Esophagus muscularis mucosa (tissue), 4 donors: ENCODE data around the gene VEGFC. TPM values are rescaled to one million over a fixed set of nuclear protein-coding genes. Genes with fewer than 3 reads are reported as not detected.

Source experiments
- DNase-seq: peaks from one replicate; pipeline ENCODE4 v3.0.0-alpha.2; 2017; ENCODE audit errors: extremely low spot score
- H3K27ac ChIP-seq, 4 donors: fragments of 200-600 bp; sonication (generic); replicated peaks in 1 of 4; 1 replicate in 3 of 4; 2 replicates in 1 of 4; pipeline ENCODE4 v1.5.1; 2016 to 2019; ENCODE audit warnings: mild to moderate bottlenecking in 1 of 4
- H3K27me3 ChIP-seq, 4 donors: fragments of 200-600 bp; sonication (generic); one replicate each; pipeline versions ENCODE4 v1.5.1 to v1.6.0; 2016 to 2019
- H3K36me3 ChIP-seq, 4 donors: fragments of 200-600 bp; sonication (generic); one replicate each; pipeline ENCODE4 v1.5.1; 2016 to 2019
- H3K4me1 ChIP-seq, 4 donors: fragments of 200-600 bp; sonication (generic); one replicate each; pipeline ENCODE4 v1.5.1; 2016 to 2019
- H3K4me3 ChIP-seq, 4 donors: fragments of 200-600 bp; sonication (generic); 1 replicate in 2 of 4; 2 replicates in 2 of 4; pipeline ENCODE4 v1.5.1; 2016 to 2019; ENCODE audit warnings: mild to moderate bottlenecking in 4 of 4, moderate library complexity in 1 of 4
- H3K9me3 ChIP-seq, 4 donors: fragments of 200-600 bp; sonication (generic); 1 replicate in 3 of 4; 2 replicates in 1 of 4; pipeline ENCODE4 v1.5.1; 2016 to 2019
- CTCF ChIP-seq, 3 experiments: fragments of 200-600 bp in 2 of 3; fragments of 450-650 bp in 1 of 3; sonication (generic) in 2 of 3; IDR thresholded peaks; one replicate each; pipeline ENCODE4 v1.5.1; 2017 to 2019; ENCODE audit warnings: antibody characterized with exemption in 3 of 3, mild to moderate bottlenecking in 2 of 3, moderate library complexity in 1 of 3
- EP300 ChIP-seq: sonication (generic); formaldehyde crosslinking; IDR thresholded peaks from one replicate; pipeline ENCODE4 v1.6.1; 2017; ENCODE audit warnings: antibody characterized with exemption
- POLR2A ChIP-seq: fragments of 450-650 bp; IDR thresholded peaks from one replicate; pipeline ENCODE4 v1.6.1; 2017; ENCODE audit warnings: antibody characterized with exemption, moderate library complexity, mild to moderate bottlenecking, low read depth
- POLR2AphosphoS5 ChIP-seq, 2 donors: sonication (generic); formaldehyde crosslinking; IDR thresholded peaks; one replicate each; pipeline ENCODE4 v1.6.1; 2017; ENCODE audit warnings: antibody characterized with exemption in 2 of 2
- WGBS: methylation state at CpG from one replicate; pipeline ENCODE4 v1.1.5; 2018; 5-methylcytosine and 5-hydroxymethylcytosine counted together
- intact Hi-C: fragments of 100-400 bp; cut with DNase I; formaldehyde crosslinking; loops from one replicate; pipeline ENCODE4 v1.15.1; 2023
- total RNA-seq, 4 donors: library from RNA; depleted of rRNA; stranded (reverse); fragments of >200 nt; gene quantifications; one replicate each; pipeline versions ENCODE4 v1.1.0 to v1.2.1, GENCODE V29; 2016

The VEGFC gene
- total RNA-seq, 4 donors from 2014 or later: 4.2 to 10.3 (median 6.9) TPM

- no peaks in the 10 kb centered on the region for H3K27me3 ChIP-seq
- no peak overlapping the region for H3K27ac ChIP-seq
- H3K4me1 ChIP-seq: peaks cover 0 to 7% (median 0%) of the 10 kb centered on the region in 4 donors
- no peak overlapping the region for H3K4me3 ChIP-seq
- intact Hi-C loops: no loop called here
- no peak for DNase-seq
- H3K36me3 ChIP-seq: no peaks in the 10 kb centered on the region
- TF ChIP-seq EP300 (no peak), CTCF (IDR thresholded peaks at IDR 0.05) (no peak), POLR2AphosphoS5 (IDR thresholded peaks at IDR 0.05) (no peak), POLR2A (no peak)
- no peaks in the 10 kb centered on the region for H3K9me3 ChIP-seq
Measured at GRCh38 chr4:176745902-176746301, 46.8 kb downstream of the VEGFC start.

GRCh38 chr4:176744091-176744490, 48.6 kb downstream of the VEGFC start:
- WGBS: 94% methylated on average over 2 of the region's 2 CpGs
- H3K27ac ChIP-seq: no peak overlapping the region
- H3K4me3 ChIP-seq: no peak overlapping the region
- H3K4me1 ChIP-seq: peaks cover 0 to 4% (median 0%) of the 10 kb centered on the region in 4 donors
- H3K27me3 ChIP-seq: no peaks in the 10 kb centered on the region
- no peaks in the 10 kb centered on the region for H3K36me3 ChIP-seq
- no peak for TF ChIP-seq POLR2AphosphoS5 (IDR thresholded peaks at IDR 0.05)
- TF ChIP-seq CTCF (IDR thresholded peaks at IDR 0.05): no peak
- no peak for TF ChIP-seq POLR2A
- TF ChIP-seq EP300: no peak
- DNase-seq: no peak
- intact Hi-C loops: no loop called here
- no peaks in the 10 kb centered on the region for H3K9me3 ChIP-seq

- intact Hi-C loops: no loop called here
Measured at GRCh38 chr4:176742211-176742610, 50.5 kb downstream of the VEGFC start.

GRCh38 chr4:176741253-176741652, 51.5 kb downstream of the VEGFC start:
- Histone ChIP-seq H3K27me3 (no peaks in the 10 kb centered on the region), H3K4me3 (no peak overlapping the region), H3K9me3 (no peaks in the 10 kb centered on the region), H3K27ac (no peak overlapping the region), H3K36me3 (no peaks in the 10 kb centered on the region), H3K4me1 (peaks cover 0 to 4% (median 0%) of the 10 kb centered on the region in 4 donors)
- intact Hi-C loops: no loop called here
- no peak for TF ChIP-seq POLR2AphosphoS5 (IDR thresholded peaks at IDR 0.05)
- no peak for DNase-seq
- 58% methylated on average over 4 of the region's 4 CpGs for WGBS

More at GRCh38 chr4:176742211-176742610, 50.5 kb downstream of the VEGFC start:
- 93% methylated on average over 6 of the region's 6 CpGs for WGBS
- no peaks in the 10 kb centered on the region for H3K36me3 ChIP-seq
- DNase-seq: no peak
- H3K27ac ChIP-seq: no peak overlapping the region
- no peak for TF ChIP-seq POLR2AphosphoS5 (IDR thresholded peaks at IDR 0.05)
- TF ChIP-seq CTCF (IDR thresholded peaks at IDR 0.05): no peak
- TF ChIP-seq POLR2A: no peak
- TF ChIP-seq EP300: no peak
- H3K4me3 ChIP-seq: no peak overlapping the region
- H3K4me1 ChIP-seq: peaks cover 0 to 4% (median 0%) of the 10 kb centered on the region in 4 donors
- no peaks in the 10 kb centered on the region for H3K9me3 ChIP-seq
- no peaks in the 10 kb centered on the region for H3K27me3 ChIP-seq

GRCh38 chr4:176735300-176735699, 57.4 kb downstream of the VEGFC start:
- Histone ChIP-seq H3K27ac (no peak overlapping the region), H3K27me3 (no peaks in the 10 kb centered on the region), H3K4me1 (peaks cover 0 to 29% (median 17%) of the 10 kb centered on the region in 4 donors), H3K36me3 (no peaks in the 10 kb centered on the region), H3K4me3 (no peak overlapping the region), H3K9me3 (no peaks in the 10 kb centered on the region)
- no peak for DNase-seq
- intact Hi-C loops: no loop called here
- 61% methylated on average over 2 of the region's 2 CpGs for WGBS
- TF ChIP-seq EP300 (no peak), POLR2A (no peak), CTCF (IDR thresholded peaks at IDR 0.05) (no peak), POLR2AphosphoS5 (IDR thresholded peaks at IDR 0.05) (no peak)
